GM20000 (cell line): ENCODE measurements around the gene FLNB.

Source experiments
- DNase-seq: peaks from one replicate; pipeline ENCODE4 v3.0.0; 2012; ENCODE audit warnings: low spot score
- TF ChIP-seq, protein P1 (sequence below): IDR thresholded peaks from 2 replicates; pipeline ENCODE4 v1.5.1; 2012; ENCODE audit warnings: mild to moderate bottlenecking, control low read depth; ENCODE audit errors: extremely low read depth, missing control alignments

Gene FLNB

GRCh38 chr3:58157700-58158099 is 149.5 kb downstream of the FLNB start:
- TF ChIP-seq, protein P1, sequence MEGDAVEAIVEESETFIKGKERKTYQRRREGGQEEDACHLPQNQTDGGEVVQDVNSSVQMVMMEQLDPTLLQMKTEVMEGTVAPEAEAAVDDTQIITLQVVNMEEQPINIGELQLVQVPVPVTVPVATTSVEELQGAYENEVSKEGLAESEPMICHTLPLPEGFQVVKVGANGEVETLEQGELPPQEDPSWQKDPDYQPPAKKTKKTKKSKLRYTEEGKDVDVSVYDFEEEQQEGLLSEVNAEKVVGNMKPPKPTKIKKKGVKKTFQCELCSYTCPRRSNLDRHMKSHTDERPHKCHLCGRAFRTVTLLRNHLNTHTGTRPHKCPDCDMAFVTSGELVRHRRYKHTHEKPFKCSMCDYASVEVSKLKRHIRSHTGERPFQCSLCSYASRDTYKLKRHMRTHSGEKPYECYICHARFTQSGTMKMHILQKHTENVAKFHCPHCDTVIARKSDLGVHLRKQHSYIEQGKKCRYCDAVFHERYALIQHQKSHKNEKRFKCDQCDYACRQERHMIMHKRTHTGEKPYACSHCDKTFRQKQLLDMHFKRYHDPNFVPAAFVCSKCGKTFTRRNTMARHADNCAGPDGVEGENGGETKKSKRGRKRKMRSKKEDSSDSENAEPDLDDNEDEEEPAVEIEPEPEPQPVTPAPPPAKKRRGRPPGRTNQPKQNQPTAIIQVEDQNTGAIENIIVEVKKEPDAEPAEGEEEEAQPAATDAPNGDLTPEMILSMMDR = no peak
- DNase-seq = no peak

DNA sequence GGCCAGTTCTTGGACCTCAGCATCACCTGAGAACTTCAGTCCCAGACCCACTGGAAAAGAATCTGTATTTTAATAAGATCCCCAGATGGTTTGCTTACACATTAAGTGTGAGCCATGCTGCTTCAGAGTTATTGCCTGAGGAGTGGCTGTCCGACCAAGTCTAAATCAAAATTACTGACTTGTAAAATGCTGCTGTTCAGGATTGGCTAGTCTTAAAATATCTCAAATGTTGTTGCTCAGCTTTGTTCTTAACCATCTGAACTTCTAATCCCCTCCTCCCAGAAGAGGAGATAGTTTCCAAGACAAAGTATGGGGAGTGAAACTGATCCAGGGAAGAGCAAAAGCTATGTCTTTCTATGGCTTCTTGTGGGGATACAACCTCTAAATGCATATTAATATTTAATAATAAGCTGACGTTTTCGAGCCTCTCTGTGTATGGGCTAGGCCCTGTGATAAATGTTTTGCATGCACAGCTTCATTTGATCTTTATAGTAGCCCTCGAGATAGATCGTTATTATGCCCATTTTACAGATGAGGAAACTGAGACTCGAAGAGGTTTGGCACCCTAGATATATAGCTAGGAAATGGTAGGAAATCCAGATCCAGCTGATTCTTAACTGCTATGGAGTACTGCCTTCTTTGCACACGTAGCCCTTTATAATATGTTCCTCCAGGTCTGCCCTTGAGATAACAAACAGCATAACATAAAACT is 150.4 kb downstream of the FLNB start:
- TF ChIP-seq, protein P1 = no peak
- DNase-seq = no peak

GRCh38 chr3:58160399-58160798 is 152.2 kb downstream of the FLNB start:
- TF ChIP-seq, protein P1 = no peak
- DNase-seq = no peak

- no peak for DNase-seq
Measured at GRCh38 chr3:58161435-58162398, 153.5 kb downstream of the FLNB start.

GRCh38 chr3:58163234-58163633 is 155.0 kb downstream of the FLNB start:
- TF ChIP-seq, protein P1 = no peak

More at GRCh38 chr3:58161435-58162398, 153.5 kb downstream of the FLNB start:
- TF ChIP-seq, protein P1 = no peak

GRCh38 chr3:58164199-58164879 is 156.1 kb downstream of the FLNB start:
- DNase-seq = no peak
- TF ChIP-seq, protein P1 = no peak

More at GRCh38 chr3:58163234-58163633, 155.0 kb downstream of the FLNB start:
- DNase-seq = no peak
